ENCODE data around the gene SCGB2A2.
A peak's percentile ranks its signal among the peaks of the same experiment; 100 is the strongest.

Gene SCGB2A2

GRCh38 chr11:62269654-62270278 is at the start of gene SCGB2A2:
SCGB2A2 (plus strand) TSS chr11:62270158; CDS start chr11:62270217, 59 bp downstream.
- Histone ChIP-seq H3K9me3 (ENCODE audit: severe bottlenecking) (no peaks in the 10 kb centered on the region), H3K4me1 (ENCODE audit: insufficient read depth, poor library complexity, severe bottlenecking) (no peaks in the 10 kb centered on the region), H3K4me3 (ENCODE audit: severe bottlenecking) (no peak within 1 kb of the TSS), H3K27ac (ENCODE audit: poor library complexity, severe bottlenecking) (no peak within 1 kb of the TSS), H3K27me3 (ENCODE audit: insufficient read depth, poor library complexity, severe bottlenecking) (no peaks in the 10 kb centered on the region), H3K36me3 (ENCODE audit: low read depth) (no peaks in the 10 kb centered on the region)
- TF ChIP-seq, protein P1, sequence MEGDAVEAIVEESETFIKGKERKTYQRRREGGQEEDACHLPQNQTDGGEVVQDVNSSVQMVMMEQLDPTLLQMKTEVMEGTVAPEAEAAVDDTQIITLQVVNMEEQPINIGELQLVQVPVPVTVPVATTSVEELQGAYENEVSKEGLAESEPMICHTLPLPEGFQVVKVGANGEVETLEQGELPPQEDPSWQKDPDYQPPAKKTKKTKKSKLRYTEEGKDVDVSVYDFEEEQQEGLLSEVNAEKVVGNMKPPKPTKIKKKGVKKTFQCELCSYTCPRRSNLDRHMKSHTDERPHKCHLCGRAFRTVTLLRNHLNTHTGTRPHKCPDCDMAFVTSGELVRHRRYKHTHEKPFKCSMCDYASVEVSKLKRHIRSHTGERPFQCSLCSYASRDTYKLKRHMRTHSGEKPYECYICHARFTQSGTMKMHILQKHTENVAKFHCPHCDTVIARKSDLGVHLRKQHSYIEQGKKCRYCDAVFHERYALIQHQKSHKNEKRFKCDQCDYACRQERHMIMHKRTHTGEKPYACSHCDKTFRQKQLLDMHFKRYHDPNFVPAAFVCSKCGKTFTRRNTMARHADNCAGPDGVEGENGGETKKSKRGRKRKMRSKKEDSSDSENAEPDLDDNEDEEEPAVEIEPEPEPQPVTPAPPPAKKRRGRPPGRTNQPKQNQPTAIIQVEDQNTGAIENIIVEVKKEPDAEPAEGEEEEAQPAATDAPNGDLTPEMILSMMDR (IDR thresholded peaks at IDR 0.05; ENCODE audit: poor library complexity, severe bottlenecking), result no peak
- no peak for ATAC-seq (ENCODE audit: low read depth)
- DNase-seq (ENCODE audit: low spot score), result no peak

GRCh38 chr11:62221498-62221897 is 48.5 kb upstream of the SCGB2A2 start:
- H3K36me3 ChIP-seq (ENCODE audit: low read depth), result no peaks in the 10 kb centered on the region
- no peak for DNase-seq (ENCODE audit: low spot score)
- no peaks in the 10 kb centered on the region for H3K27me3 ChIP-seq (ENCODE audit: insufficient read depth, poor library complexity, severe bottlenecking)
- H3K27ac ChIP-seq (ENCODE audit: poor library complexity, severe bottlenecking), result no peak overlapping the region
- no peaks in the 10 kb centered on the region for H3K4me1 ChIP-seq (ENCODE audit: insufficient read depth, poor library complexity, severe bottlenecking)
- TF ChIP-seq, protein P1 (IDR thresholded peaks at IDR 0.05; ENCODE audit: poor library complexity, severe bottlenecking), result no peak
- H3K9me3 ChIP-seq (ENCODE audit: severe bottlenecking), result peaks cover 13% of the 10 kb centered on the region
- no peak overlapping the region for H3K4me3 ChIP-seq (ENCODE audit: severe bottlenecking)
- ATAC-seq (ENCODE audit: low read depth), result no peak

DNA sequence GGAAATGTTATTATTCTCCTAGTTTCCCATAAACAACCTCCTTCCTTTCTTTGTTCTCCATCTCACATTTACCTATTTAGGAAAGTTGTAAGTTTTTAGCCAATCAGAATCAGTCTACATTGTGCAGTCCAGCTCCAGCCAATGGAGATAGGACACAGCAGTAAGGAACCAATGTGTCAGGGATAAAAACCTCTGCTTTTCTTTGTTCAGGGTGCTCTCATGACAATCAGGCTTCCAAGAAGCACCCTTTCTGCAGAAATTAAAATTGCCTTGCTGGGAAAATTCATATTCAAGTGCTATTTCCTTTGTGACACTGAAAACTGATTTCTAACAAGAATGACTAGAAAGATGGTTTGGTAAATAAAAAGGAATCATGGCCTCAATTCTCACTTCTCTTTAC is 46.9 kb upstream of the SCGB2A2 start:
- Histone ChIP-seq H3K4me1 (ENCODE audit: insufficient read depth, poor library complexity, severe bottlenecking) (no peaks in the 10 kb centered on the region), H3K9me3 (ENCODE audit: severe bottlenecking) (peaks cover 13% of the 10 kb centered on the region), H3K36me3 (ENCODE audit: low read depth) (no peaks in the 10 kb centered on the region), H3K27ac (ENCODE audit: poor library complexity, severe bottlenecking) (no peak overlapping the region), H3K27me3 (ENCODE audit: insufficient read depth, poor library complexity, severe bottlenecking) (no peaks in the 10 kb centered on the region), H3K4me3 (ENCODE audit: severe bottlenecking) (no peak overlapping the region)
- no peak for DNase-seq (ENCODE audit: low spot score)
- TF ChIP-seq, protein P1 (IDR thresholded peaks at IDR 0.05; ENCODE audit: poor library complexity, severe bottlenecking), result no peak
- no peak for ATAC-seq (ENCODE audit: low read depth)

DNA sequence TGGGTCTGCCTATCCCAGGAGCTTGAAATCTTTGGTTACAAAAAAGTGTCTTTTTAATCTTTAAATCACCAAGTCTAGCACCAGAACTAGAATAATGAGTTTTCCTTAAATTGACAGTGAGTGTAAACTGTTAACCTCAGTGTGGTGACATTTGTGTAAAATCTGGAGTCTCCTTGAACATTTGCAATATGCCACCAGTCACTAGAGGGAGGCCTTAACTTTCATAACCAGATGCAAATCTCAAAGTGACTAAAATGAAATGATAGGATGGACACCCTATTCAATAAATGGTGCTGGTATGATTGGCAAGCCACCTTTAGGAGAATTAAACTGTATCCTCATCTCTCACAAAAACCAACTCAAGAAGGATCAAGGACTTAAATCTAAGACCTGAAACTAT is 36.2 kb upstream of the SCGB2A2 start:
- ATAC-seq (ENCODE audit: low read depth), result no peak
- DNase-seq (ENCODE audit: low spot score), result no peak
- no peak overlapping the region for H3K27ac ChIP-seq (ENCODE audit: poor library complexity, severe bottlenecking)
- H3K36me3 ChIP-seq (ENCODE audit: low read depth), result no peaks in the 10 kb centered on the region
- peaks cover 17% of the 10 kb centered on the region for H3K27me3 ChIP-seq (ENCODE audit: insufficient read depth, poor library complexity, severe bottlenecking)
- no peak overlapping the region for H3K4me3 ChIP-seq (ENCODE audit: severe bottlenecking)
- no peaks in the 10 kb centered on the region for H3K9me3 ChIP-seq (ENCODE audit: severe bottlenecking)
- TF ChIP-seq, protein P1 (IDR thresholded peaks at IDR 0.05; ENCODE audit: poor library complexity, severe bottlenecking), result peak; percentile 12
- H3K4me1 ChIP-seq (ENCODE audit: insufficient read depth, poor library complexity, severe bottlenecking), result no peaks in the 10 kb centered on the region

DNA sequence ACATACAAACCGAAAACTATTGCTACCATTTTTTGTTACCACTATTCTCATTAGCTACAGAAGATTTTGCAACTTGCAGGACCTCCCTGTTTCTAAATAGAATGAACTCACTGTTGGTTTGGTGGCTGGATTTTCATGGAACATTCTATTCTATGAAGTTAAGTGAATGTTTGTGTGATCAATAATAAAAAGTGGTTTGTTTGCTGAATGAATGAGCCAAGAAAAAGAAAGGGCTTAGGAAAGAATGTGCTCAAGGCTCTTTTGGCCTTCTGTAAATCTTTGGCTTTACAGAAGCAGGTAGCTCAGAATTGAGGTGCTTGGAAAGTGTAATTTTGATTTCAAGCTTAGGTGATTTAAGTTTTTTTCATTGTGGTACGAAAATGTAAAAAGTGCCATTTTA is 33.8 kb upstream of the SCGB2A2 start:
- peaks cover 17% of the 10 kb centered on the region for H3K27me3 ChIP-seq (ENCODE audit: insufficient read depth, poor library complexity, severe bottlenecking)
- DNase-seq (ENCODE audit: low spot score) (no peak), ATAC-seq (ENCODE audit: low read depth) (no peak)
- no peaks in the 10 kb centered on the region for H3K36me3 ChIP-seq (ENCODE audit: low read depth)
- TF ChIP-seq, protein P1 (IDR thresholded peaks at IDR 0.05; ENCODE audit: poor library complexity, severe bottlenecking), result no peak
- no peaks in the 10 kb centered on the region for H3K9me3 ChIP-seq (ENCODE audit: severe bottlenecking)
- H3K27ac ChIP-seq (ENCODE audit: poor library complexity, severe bottlenecking), result no peak overlapping the region
- no peak overlapping the region for H3K4me3 ChIP-seq (ENCODE audit: severe bottlenecking)
- H3K4me1 ChIP-seq (ENCODE audit: insufficient read depth, poor library complexity, severe bottlenecking), result no peaks in the 10 kb centered on the region

Data from RWPE2 (cell line).